Measurements from ENCODE around the gene PTPRM. TPM values are rescaled to one million over a fixed set of nuclear protein-coding genes. Genes with fewer than 3 reads are reported as not detected.

PTPRM gene
- total RNA-seq, 4 donors from 2014 or later, result 206 to 337 (median 255) TPM

- TF ChIP-seq CTCF (IDR thresholded peaks at IDR 0.05; ENCODE audit: low read depth), result no peak
Measured at GRCh38 chr18:8411492-8411891, 844.4 kb downstream of the PTPRM start.

- no peak for TF ChIP-seq CTCF (IDR thresholded peaks at IDR 0.05; ENCODE audit: low read depth)
Measured at GRCh38 chr18:8412117-8412516, 845.0 kb downstream of the PTPRM start.

- TF ChIP-seq CTCF (IDR thresholded peaks at IDR 0.05; ENCODE audit: low read depth), result no peak
Measured at GRCh38 chr18:8413189-8413588, 846.1 kb downstream of the PTPRM start.

- no peak for TF ChIP-seq CTCF (IDR thresholded peaks at IDR 0.05; ENCODE audit: low read depth)
Measured at GRCh38 chr18:8413751-8414150, 846.6 kb downstream of the PTPRM start.

DNA sequence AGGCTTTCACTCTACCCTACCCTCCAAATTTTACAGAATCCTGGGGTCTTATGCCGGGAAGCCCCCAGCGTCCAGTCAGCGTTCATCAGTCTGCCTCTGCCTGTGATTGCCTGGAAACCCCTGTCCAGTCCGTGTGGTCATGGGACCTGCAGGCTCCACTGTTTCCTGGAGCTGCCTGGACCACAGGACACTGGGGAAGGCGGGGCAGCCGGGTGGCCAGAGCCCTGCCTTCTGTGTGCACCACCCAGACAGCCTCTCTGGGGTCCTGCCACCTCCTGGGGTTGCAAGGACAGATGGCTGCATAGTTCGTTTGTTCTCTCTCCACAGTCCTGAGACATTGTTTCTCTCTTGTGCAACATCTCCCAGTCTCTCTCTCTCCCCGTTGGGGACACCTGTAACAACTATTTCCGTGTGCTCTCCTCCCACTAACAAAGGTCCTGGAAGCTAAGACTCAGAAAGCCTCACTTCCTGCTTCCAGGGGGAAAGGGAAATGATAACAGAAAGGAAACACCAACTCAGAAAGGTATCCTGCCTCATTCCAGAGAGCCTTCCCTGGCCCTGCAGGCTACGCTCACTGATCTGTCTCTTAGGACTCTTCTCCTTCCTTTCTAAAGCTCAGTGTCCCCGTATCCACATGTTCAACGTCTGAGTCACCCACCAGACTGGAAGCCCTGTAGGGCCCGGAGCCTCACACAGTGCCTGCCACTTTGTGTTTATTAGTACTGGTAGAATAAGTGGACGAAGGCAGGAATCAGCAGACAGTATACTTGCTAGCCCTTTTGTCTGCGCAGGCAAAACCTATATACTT is 849.3 kb downstream of the PTPRM start:
- no peak for TF ChIP-seq CTCF (IDR thresholded peaks at IDR 0.05; ENCODE audit: low read depth)

DNA sequence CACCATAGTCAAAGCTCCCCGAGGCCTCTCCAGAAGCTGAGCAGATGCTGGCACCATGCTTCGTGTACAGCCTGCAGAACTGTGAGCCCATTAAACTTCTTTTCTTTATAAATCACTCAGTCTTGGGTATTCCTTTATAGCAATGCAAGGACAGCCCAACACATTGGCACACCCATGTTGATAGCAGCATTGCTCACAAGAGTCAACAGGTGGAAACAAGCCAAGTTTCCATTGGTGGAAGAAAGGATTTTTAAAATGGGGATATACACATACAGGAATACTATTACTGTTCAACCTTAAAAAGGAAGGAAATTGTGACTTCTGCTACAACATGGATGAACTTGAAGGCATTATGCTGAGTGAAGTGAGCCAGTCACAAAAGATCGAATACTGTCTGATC is 855.3 kb downstream of the PTPRM start:
- no peak for TF ChIP-seq CTCF (IDR thresholded peaks at IDR 0.05; ENCODE audit: low read depth)

GRCh38 chr18:8423051-8423557 is 856.0 kb downstream of the PTPRM start:
- no peak for TF ChIP-seq CTCF (IDR thresholded peaks at IDR 0.05; ENCODE audit: low read depth)

Measured in subcutaneous adipose tissue (tissue), 4 donors.